ENCODE measurements around the gene RIC8A.

RIC8A gene

GRCh38 chr11:206002-206384 is 1.5 kb upstream of the RIC8A start:
- H3K9ac ChIP-seq (ENCODE audit: low read length), result peak overlapping the region; percentile 92
- H3K27me3 ChIP-seq (ENCODE audit: control insufficient read depth, insufficient read depth, low read length), result no peaks in the 10 kb centered on the region
- H3K27ac ChIP-seq (ENCODE audit: low read depth, low read length), result no peak overlapping the region
- peaks cover 16% of the 10 kb centered on the region for H3K4me1 ChIP-seq (ENCODE audit: control insufficient read depth, insufficient read depth, low read length)
- H3K36me3 ChIP-seq (ENCODE audit: control insufficient read depth, insufficient read depth, low read length), result peaks cover 47% of the 10 kb centered on the region
- H3K4me3 ChIP-seq (ENCODE audit: low read depth, low read length), result peak overlapping the region; percentile 92
- no peaks in the 10 kb centered on the region for H3K9me3 ChIP-seq (ENCODE audit: control insufficient read depth, insufficient read depth, low read depth, low read length)

DNA sequence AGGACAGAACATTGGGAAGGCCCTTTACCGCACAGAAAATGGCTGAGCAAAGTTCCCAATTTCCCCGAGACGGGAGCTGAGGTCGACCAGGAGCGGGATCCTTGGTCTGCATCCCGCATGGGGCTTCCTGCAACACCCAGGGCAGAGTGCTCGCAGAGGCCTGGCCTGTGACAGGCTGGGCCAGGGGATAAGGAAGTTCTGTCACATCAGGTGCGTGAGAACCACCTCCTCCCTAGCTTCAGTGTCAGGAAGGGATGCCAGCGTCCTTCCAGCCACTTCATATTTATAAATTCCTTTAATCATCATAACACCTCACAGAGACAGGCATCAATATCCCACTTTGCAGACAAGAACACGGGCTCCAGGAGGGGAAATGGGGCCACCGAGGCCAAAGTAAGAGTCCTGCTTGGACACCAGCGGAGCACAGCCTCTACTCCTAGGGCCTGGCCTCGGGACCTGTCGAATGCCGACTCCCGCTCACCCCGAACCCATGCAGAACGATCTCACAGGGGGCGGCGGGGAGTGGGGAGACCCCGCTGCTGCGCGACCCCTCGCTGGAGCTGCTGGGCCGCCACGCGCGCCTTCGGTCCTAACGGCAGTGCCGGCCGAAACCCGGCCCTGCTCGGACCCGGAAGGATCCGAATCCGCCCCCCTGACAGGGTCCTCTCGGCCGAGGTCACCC is 841 bp upstream of the RIC8A start:
- H3K36me3 ChIP-seq (ENCODE audit: control insufficient read depth, insufficient read depth, low read length), result peaks cover 49% of the 10 kb centered on the region
- H3K27ac ChIP-seq (ENCODE audit: low read depth, low read length), result peak overlapping the region; percentile 72; the same call in 1 of the 2 replicates
- peak overlapping the region; percentile 92 for H3K9ac ChIP-seq (ENCODE audit: low read length)
- peaks cover 16% of the 10 kb centered on the region for H3K4me1 ChIP-seq (ENCODE audit: control insufficient read depth, insufficient read depth, low read length)
- no peaks in the 10 kb centered on the region for H3K27me3 ChIP-seq (ENCODE audit: control insufficient read depth, insufficient read depth, low read length)
- H3K4me3 ChIP-seq (ENCODE audit: low read depth, low read length), result peak overlapping the region; percentile 92
- no peaks in the 10 kb centered on the region for H3K9me3 ChIP-seq (ENCODE audit: control insufficient read depth, insufficient read depth, low read depth, low read length)

GRCh38 chr11:207863-208180 is 314 bp downstream of the RIC8A start:
- Histone ChIP-seq H3K9me3 (ENCODE audit: control insufficient read depth, insufficient read depth, low read depth, low read length) (no peaks in the 10 kb centered on the region), H3K4me3 (ENCODE audit: low read depth, low read length) (peak overlapping the region; percentile 92), H3K4me1 (ENCODE audit: control insufficient read depth, insufficient read depth, low read length) (peaks cover 16% of the 10 kb centered on the region), H3K27ac (ENCODE audit: low read depth, low read length) (peak overlapping the region; percentile 60), H3K27me3 (ENCODE audit: control insufficient read depth, insufficient read depth, low read length) (no peaks in the 10 kb centered on the region), H3K36me3 (ENCODE audit: control insufficient read depth, insufficient read depth, low read length) (peaks cover 59% of the 10 kb centered on the region), H3K9ac (ENCODE audit: low read length) (peak overlapping the region; percentile 91)

- Histone ChIP-seq H3K27me3 (ENCODE audit: control insufficient read depth, insufficient read depth, low read length) (no peaks in the 10 kb centered on the region), H3K36me3 (ENCODE audit: control insufficient read depth, insufficient read depth, low read length) (peaks cover 64% of the 10 kb centered on the region), H3K27ac (ENCODE audit: low read depth, low read length) (peak overlapping the region; percentile 60), H3K9ac (ENCODE audit: low read length) (peak overlapping the region; percentile 91), H3K4me1 (ENCODE audit: control insufficient read depth, insufficient read depth, low read length) (peaks cover 16% of the 10 kb centered on the region), H3K9me3 (ENCODE audit: control insufficient read depth, insufficient read depth, low read depth, low read length) (no peaks in the 10 kb centered on the region), H3K4me3 (ENCODE audit: low read depth, low read length) (peak overlapping the region; percentile 92)
Measured at GRCh38 chr11:208181-208916, 841 bp downstream of the RIC8A start.

DNA sequence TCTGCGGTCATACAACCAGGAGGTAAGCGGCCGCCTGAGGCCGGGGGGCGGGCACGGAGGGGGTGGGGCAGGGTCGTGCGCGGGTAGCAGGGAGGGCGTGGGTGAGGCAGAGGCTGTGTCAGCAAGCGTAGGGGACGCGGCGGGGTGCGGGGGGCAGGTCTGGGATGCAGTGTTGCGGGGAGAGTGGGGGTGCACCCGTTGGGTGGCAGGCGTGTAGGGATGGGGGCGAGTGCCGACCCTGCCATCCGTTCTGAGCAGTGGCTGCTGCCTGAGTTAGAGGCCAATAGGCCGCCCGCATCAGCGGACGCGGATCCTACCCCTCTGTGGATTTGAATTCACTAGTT is 1.4 kb downstream of the RIC8A start:
- Histone ChIP-seq H3K9ac (ENCODE audit: low read length) (peak overlapping the region; percentile 91), H3K4me3 (ENCODE audit: low read depth, low read length) (peak overlapping the region; percentile 92), H3K27me3 (ENCODE audit: control insufficient read depth, insufficient read depth, low read length) (no peaks in the 10 kb centered on the region), H3K9me3 (ENCODE audit: control insufficient read depth, insufficient read depth, low read depth, low read length) (no peaks in the 10 kb centered on the region), H3K36me3 (ENCODE audit: control insufficient read depth, insufficient read depth, low read length) (peaks cover 64% of the 10 kb centered on the region), H3K27ac (ENCODE audit: low read depth, low read length) (no peak overlapping the region), H3K4me1 (ENCODE audit: control insufficient read depth, insufficient read depth, low read length) (peaks cover 16% of the 10 kb centered on the region)

- H3K27ac ChIP-seq (ENCODE audit: low read depth, low read length), result peak overlapping the region; percentile 32; the same call in 1 of the 2 replicates
- no peaks in the 10 kb centered on the region for H3K27me3 ChIP-seq (ENCODE audit: control insufficient read depth, insufficient read depth, low read length)
- peaks cover 16% of the 10 kb centered on the region for H3K4me1 ChIP-seq (ENCODE audit: control insufficient read depth, insufficient read depth, low read length)
- peak overlapping the region; percentile 92 for H3K4me3 ChIP-seq (ENCODE audit: low read depth, low read length)
- peaks cover 65% of the 10 kb centered on the region for H3K36me3 ChIP-seq (ENCODE audit: control insufficient read depth, insufficient read depth, low read length)
- H3K9me3 ChIP-seq (ENCODE audit: control insufficient read depth, insufficient read depth, low read depth, low read length), result no peaks in the 10 kb centered on the region
- H3K9ac ChIP-seq (ENCODE audit: low read length), result peak overlapping the region; percentile 91
Measured at GRCh38 chr11:209275-210121, 2.0 kb downstream of the RIC8A start.

DNA sequence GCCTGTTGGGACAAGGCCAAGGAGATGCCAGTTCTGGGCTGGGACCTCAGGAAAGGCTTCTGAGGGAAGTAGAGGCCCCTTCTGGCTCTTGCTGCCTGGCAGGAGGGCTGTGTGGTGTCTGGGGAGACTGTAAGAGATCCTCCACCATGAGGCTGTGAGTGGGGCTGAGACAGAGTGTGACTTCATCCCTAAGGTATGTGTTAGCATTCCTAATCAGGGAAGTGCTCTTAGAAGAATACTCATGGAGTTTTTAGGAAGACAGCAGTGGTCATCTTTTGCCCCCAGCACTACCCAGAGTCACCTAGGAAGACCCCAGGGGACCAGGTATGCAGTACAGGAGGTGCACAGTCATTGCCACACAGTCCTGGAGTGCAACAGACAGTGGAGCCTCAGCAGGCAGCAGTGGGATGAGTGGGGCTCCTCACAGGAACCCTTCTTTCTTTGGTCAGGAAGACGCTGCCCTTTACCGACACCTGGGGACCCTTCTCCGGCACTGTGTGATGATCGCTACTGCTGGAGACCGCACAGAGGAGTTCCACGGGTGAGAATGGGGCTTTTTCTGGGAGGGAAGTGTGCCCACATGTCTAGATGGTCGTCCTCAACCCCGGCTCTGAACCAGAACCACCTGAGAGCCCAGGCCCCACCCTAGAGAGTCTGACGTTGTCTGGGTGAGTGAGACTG is 2.8 kb downstream of the RIC8A start:
- H3K4me1 ChIP-seq (ENCODE audit: control insufficient read depth, insufficient read depth, low read length), result peaks cover 16% of the 10 kb centered on the region
- H3K36me3 ChIP-seq (ENCODE audit: control insufficient read depth, insufficient read depth, low read length), result peaks cover 66% of the 10 kb centered on the region
- peak overlapping the region; percentile 91 for H3K9ac ChIP-seq (ENCODE audit: low read length)
- no peaks in the 10 kb centered on the region for H3K27me3 ChIP-seq (ENCODE audit: control insufficient read depth, insufficient read depth, low read length)
- H3K27ac ChIP-seq (ENCODE audit: low read depth, low read length), result peak overlapping the region; percentile 32; the same call in 1 of the 2 replicates
- H3K4me3 ChIP-seq (ENCODE audit: low read depth, low read length), result peak overlapping the region; percentile 92; the same call in 1 of the 2 replicates
- no peaks in the 10 kb centered on the region for H3K9me3 ChIP-seq (ENCODE audit: control insufficient read depth, insufficient read depth, low read depth, low read length)

- H3K9ac ChIP-seq (ENCODE audit: low read length), result peak overlapping the region; percentile 91
- H3K36me3 ChIP-seq (ENCODE audit: control insufficient read depth, insufficient read depth, low read length), result peaks cover 65% of the 10 kb centered on the region
- H3K4me3 ChIP-seq (ENCODE audit: low read depth, low read length), result no peak overlapping the region
- H3K4me1 ChIP-seq (ENCODE audit: control insufficient read depth, insufficient read depth, low read length), result peaks cover 16% of the 10 kb centered on the region
- no peaks in the 10 kb centered on the region for H3K27me3 ChIP-seq (ENCODE audit: control insufficient read depth, insufficient read depth, low read length)
- H3K9me3 ChIP-seq (ENCODE audit: control insufficient read depth, insufficient read depth, low read depth, low read length), result no peaks in the 10 kb centered on the region
- H3K27ac ChIP-seq (ENCODE audit: low read depth, low read length), result no peak overlapping the region; the same call in 1 of the 2 replicates
Measured at GRCh38 chr11:210803-211180, 3.3 kb downstream of the RIC8A start.

GRCh38 chr11:211295-211694 is 3.8 kb downstream of the RIC8A start:
- Histone ChIP-seq H3K4me1 (ENCODE audit: control insufficient read depth, insufficient read depth, low read length) (peaks cover 12% of the 10 kb centered on the region), H3K27ac (ENCODE audit: low read depth, low read length) (no peak overlapping the region), H3K9me3 (ENCODE audit: control insufficient read depth, insufficient read depth, low read depth, low read length) (no peaks in the 10 kb centered on the region), H3K9ac (ENCODE audit: low read length) (no peak overlapping the region), H3K4me3 (ENCODE audit: low read depth, low read length) (no peak overlapping the region), H3K27me3 (ENCODE audit: control insufficient read depth, insufficient read depth, low read length) (no peaks in the 10 kb centered on the region), H3K36me3 (ENCODE audit: control insufficient read depth, insufficient read depth, low read length) (peaks cover 67% of the 10 kb centered on the region)

- Histone ChIP-seq H3K4me1 (ENCODE audit: control insufficient read depth, insufficient read depth, low read length) (peaks cover 10% of the 10 kb centered on the region), H3K27ac (ENCODE audit: low read depth, low read length) (no peak overlapping the region), H3K4me3 (ENCODE audit: low read depth, low read length) (no peak overlapping the region), H3K36me3 (ENCODE audit: control insufficient read depth, insufficient read depth, low read length) (peaks cover 71% of the 10 kb centered on the region), H3K9me3 (ENCODE audit: control insufficient read depth, insufficient read depth, low read depth, low read length) (no peaks in the 10 kb centered on the region), H3K27me3 (ENCODE audit: control insufficient read depth, insufficient read depth, low read length) (no peaks in the 10 kb centered on the region), H3K9ac (ENCODE audit: low read length) (no peak overlapping the region)
Measured at GRCh38 chr11:211741-212140, 4.2 kb downstream of the RIC8A start.
